Effector memory CD4-positive, alpha-beta T cell (primary cell): Measurements from ENCODE around the gene SLC4A4.

ENCODE experiments used
- DNase-seq, 3 donors: peaks; one replicate each; pipeline ENCODE4 v3.0.0-alpha.2; 2020
- H3K27ac ChIP-seq: 2 replicates; pipeline ENCODE4 v1.7.0; 2013; ENCODE audit warnings: mild to moderate bottlenecking, low read length, moderate library complexity; ENCODE audit not compliant: insufficient read depth, poor library complexity, severe bottlenecking
- H3K27me3 ChIP-seq: replicated peaks from 2 replicates; pipeline ENCODE4 v1.7.0; 2013; ENCODE audit warnings: mild to moderate bottlenecking, low read length; ENCODE audit not compliant: insufficient read depth, control insufficient read depth, poor library complexity, severe bottlenecking
- H3K36me3 ChIP-seq: 2 replicates; pipeline ENCODE4 v1.7.0; 2013; ENCODE audit warnings: mild to moderate bottlenecking, low read length, moderate library complexity; ENCODE audit not compliant: control insufficient read depth, insufficient read depth
- H3K4me1 ChIP-seq: 2 replicates; pipeline ENCODE4 v1.7.0; 2013; ENCODE audit warnings: low read length, mild to moderate bottlenecking; ENCODE audit not compliant: control insufficient read depth, insufficient read depth, poor library complexity, severe bottlenecking
- H3K4me3 ChIP-seq: 2 replicates; pipeline ENCODE4 v1.7.0; 2013; ENCODE audit warnings: low read length, low read depth, mild to moderate bottlenecking; ENCODE audit not compliant: insufficient read depth, poor library complexity, severe bottlenecking
- H3K9me3 ChIP-seq: 2 replicates; pipeline ENCODE4 v1.7.0; 2013; ENCODE audit warnings: mild to moderate bottlenecking, low read length, moderate library complexity; ENCODE audit not compliant: control insufficient read depth

Gene SLC4A4

DNA sequence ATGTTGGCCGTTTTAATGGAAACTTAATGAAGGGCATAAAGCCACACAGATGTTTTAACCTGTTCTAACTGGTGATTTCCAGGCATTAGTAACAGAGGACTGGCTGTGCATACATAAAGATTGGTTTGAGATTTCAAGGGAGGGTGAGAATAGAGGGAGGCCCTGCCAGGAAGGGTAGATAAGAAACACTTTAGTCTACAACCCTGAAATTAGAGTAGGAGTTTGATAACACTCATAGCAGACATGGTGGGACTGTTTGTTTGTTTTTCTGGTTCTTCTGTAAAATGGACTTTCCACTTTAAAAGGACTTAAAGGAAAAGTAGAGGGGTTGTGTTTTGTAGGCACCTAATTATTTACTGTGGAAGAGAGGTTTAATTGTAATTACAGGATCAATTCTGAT lies 16.2 kb downstream of the SLC4A4 start:
- H3K27me3 ChIP-seq: no peaks in the 10 kb centered on the region
- no peak overlapping the region for H3K4me3 ChIP-seq
- no peaks in the 10 kb centered on the region for H3K4me1 ChIP-seq
- no peaks in the 10 kb centered on the region for H3K36me3 ChIP-seq
- no peak for DNase-seq
- no peak overlapping the region for H3K27ac ChIP-seq
- H3K9me3 ChIP-seq: no peaks in the 10 kb centered on the region

DNA sequence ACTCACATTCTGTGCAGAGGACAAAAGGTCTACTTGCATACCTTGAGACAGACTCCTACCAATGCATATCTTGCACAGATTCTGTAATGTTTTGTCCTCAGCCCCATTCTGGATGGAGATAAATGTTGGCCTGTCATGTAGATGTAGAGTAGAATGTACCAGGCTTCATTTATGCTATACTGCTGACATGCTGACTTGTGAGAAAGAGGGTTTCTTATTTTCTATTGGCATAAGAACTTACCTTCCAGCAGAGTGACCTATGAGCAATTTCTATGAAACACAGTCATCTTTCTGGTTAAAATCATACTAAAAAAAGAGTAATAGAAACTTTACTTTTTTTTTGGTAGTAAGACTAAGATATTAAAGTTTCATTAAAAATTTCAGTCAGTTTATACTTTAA lies 17.2 kb downstream of the SLC4A4 start:
- no peaks in the 10 kb centered on the region for H3K9me3 ChIP-seq
- DNase-seq: no peak
- no peaks in the 10 kb centered on the region for H3K27me3 ChIP-seq
- H3K36me3 ChIP-seq: no peaks in the 10 kb centered on the region
- H3K4me1 ChIP-seq: no peaks in the 10 kb centered on the region
- H3K4me3 ChIP-seq: no peak overlapping the region
- no peak overlapping the region for H3K27ac ChIP-seq

DNA sequence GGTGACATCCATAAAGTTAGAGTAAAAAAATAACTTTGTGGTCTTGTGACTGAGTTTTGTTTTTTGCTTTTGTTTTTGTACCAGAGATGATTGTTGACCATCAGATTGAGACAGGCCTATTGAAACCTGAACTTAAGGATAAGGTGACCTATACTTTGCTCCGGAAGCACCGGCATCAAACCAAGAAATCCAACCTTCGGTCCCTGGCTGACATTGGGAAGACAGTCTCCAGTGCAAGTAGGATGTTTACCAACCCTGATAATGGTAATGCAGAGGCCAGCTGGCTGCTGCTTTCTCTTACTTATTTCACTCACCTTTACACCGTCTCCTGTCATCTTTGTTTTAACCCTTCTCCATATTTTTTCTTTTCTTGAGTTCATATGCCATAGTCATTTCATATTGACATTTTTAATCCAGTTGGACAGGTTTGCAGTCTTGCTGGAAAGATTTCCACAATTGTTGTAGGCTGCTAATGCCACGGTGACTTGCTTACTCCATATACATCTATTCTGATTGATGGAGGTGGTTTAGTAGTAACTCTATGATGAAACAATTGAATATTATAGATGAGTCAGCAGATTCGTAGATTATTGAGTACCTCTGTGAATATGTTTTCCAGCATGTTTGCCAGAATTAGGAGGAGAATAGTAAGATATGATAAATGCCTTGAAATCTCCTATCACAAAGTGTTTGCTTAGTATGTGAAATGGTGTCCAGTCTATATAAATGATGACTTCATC lies 18.3 kb downstream of the SLC4A4 start:
- Histone ChIP-seq H3K27ac (no peak overlapping the region), H3K4me3 (no peak overlapping the region), H3K36me3 (no peaks in the 10 kb centered on the region), H3K27me3 (no peaks in the 10 kb centered on the region), H3K9me3 (no peaks in the 10 kb centered on the region), H3K4me1 (no peaks in the 10 kb centered on the region)
- DNase-seq: no peak

DNA sequence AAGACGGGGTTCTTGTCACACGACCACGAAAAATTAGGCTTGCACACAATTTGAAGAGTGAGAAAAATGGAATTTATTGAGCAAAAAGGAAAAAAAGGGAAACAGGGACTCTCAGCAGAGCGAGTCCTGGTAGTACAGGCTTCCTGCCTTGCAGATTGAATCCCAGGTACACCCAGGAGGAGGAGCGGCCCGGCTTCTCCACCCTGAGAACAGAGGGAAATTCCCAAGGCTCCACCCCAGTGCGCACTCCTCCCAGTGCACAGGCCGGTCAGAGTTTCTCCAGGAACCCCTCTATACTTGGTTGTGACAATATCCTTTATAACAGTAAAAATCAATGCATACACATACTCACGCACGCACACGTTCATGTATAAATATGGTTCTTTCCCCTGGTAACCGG lies 22.0 kb downstream of the SLC4A4 start:
- Histone ChIP-seq H3K27ac (no peak overlapping the region), H3K36me3 (no peaks in the 10 kb centered on the region), H3K4me3 (no peak overlapping the region), H3K9me3 (no peaks in the 10 kb centered on the region), H3K27me3 (no peaks in the 10 kb centered on the region), H3K4me1 (no peaks in the 10 kb centered on the region)
- DNase-seq: no peak

DNA sequence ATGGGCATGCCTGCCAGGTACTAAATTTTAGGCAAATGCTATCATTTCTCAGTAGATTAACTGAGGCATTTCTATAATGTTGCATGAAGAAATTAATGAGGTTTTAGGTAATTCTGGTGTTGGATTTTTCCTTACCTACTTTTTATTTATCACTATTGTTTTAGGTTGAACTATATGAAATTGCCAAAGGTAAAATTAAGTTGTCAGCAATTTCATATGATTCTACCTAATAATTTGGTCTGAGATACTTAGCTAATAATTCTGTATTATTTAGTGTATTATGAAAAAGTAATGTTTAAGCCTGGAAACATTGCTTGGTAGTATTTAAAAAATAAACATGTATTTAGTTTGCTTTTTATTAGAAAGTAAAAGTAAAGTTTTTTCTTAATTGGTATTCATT lies 22.7 kb downstream of the SLC4A4 start:
- no peak overlapping the region for H3K27ac ChIP-seq
- no peaks in the 10 kb centered on the region for H3K36me3 ChIP-seq
- no peaks in the 10 kb centered on the region for H3K4me1 ChIP-seq
- no peaks in the 10 kb centered on the region for H3K9me3 ChIP-seq
- H3K27me3 ChIP-seq: no peaks in the 10 kb centered on the region
- DNase-seq: no peak
- no peak overlapping the region for H3K4me3 ChIP-seq

DNA sequence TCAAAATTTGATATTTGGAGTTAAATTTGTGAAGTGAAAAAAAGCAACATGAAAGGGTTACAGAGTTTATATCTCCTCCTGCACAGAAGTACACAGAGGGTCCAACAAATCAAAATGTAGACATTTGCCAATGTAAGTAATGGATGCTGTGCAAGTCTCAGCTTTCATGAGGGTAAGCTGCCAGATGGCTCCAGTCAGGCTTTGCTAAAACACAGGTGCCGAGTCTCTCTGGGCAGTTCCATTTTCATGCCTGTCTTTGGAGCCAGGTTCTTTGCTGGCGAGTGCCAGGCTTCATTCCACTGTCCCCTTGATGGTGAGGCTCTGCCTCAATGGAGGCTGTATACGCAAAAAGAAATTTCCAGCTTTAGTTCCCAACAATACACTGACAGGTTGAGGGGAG lies 27.9 kb downstream of the SLC4A4 start:
- Histone ChIP-seq H3K36me3 (no peaks in the 10 kb centered on the region), H3K4me1 (no peaks in the 10 kb centered on the region), H3K4me3 (no peak overlapping the region), H3K27me3 (no peaks in the 10 kb centered on the region), H3K27ac (no peak overlapping the region), H3K9me3 (no peaks in the 10 kb centered on the region)
- no peak for DNase-seq

DNA sequence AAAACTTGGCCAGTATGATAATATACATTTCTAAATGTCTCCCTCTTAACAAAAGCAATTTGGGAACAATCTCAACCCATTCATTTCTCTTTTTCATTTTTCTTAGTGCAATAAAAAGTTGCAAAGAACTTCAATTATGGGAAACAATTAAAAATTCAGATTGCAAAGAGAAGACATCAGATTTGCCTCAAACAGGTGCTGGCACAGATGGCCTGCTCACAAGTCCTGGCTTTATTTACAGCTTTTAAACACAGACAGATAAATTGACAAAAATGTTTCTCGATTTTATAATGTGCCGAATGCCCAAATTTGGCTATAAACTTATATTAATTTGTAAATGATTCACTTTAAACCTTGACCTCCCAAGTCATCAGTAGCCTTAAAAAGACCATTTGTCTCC lies 28.7 kb downstream of the SLC4A4 start:
- no peaks in the 10 kb centered on the region for H3K27me3 ChIP-seq
- no peaks in the 10 kb centered on the region for H3K4me1 ChIP-seq
- H3K27ac ChIP-seq: no peak overlapping the region
- no peaks in the 10 kb centered on the region for H3K36me3 ChIP-seq
- no peak for DNase-seq
- H3K9me3 ChIP-seq: no peaks in the 10 kb centered on the region
- H3K4me3 ChIP-seq: no peak overlapping the region

DNA sequence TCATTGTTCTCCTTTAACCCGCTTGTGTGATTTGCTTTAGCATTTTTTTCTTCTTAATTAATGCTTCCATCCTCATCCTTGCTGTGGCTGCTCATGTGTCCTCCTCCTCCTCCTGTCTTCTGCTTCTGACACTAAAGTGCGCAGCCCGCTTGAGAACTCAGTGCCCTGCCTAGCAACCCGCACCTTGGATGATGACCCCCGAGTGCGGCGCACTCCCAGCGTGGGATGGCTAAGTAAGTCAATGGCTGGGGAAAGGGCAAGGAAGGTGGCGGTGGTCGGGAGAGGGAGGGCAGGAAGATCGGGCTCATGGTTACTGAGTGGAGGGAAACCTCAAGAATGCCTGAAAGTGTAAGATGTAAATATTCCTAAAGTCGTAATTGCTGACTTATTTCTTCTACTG lies 30.1 kb downstream of the SLC4A4 start:
- H3K4me1 ChIP-seq: no peaks in the 10 kb centered on the region
- H3K36me3 ChIP-seq: no peaks in the 10 kb centered on the region
- H3K27ac ChIP-seq: no peak overlapping the region
- no peak overlapping the region for H3K4me3 ChIP-seq
- H3K9me3 ChIP-seq: no peaks in the 10 kb centered on the region
- DNase-seq: no peak
- no peaks in the 10 kb centered on the region for H3K27me3 ChIP-seq

DNA sequence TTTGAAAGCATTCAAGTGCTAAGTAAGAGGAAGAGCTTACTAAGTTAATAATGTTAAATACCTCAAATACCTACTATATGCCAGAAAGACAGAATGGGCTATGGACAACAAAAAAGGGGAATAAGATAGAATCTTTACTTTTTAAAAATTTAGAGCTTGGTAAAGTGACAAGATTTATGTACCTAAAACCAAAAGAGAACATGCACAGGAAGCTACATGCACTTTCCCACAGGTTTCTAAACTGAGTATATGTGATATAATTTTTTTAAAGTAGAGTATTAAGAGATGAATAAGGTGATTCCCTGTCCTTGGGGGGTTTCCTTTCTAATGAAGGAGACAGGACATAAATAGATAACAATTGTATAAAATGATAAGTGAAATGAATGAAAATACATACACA lies 30.7 kb downstream of the SLC4A4 start:
- H3K36me3 ChIP-seq: no peaks in the 10 kb centered on the region
- no peak overlapping the region for H3K4me3 ChIP-seq
- H3K9me3 ChIP-seq: no peaks in the 10 kb centered on the region
- H3K27ac ChIP-seq: no peak overlapping the region
- no peaks in the 10 kb centered on the region for H3K27me3 ChIP-seq
- no peaks in the 10 kb centered on the region for H3K4me1 ChIP-seq
- DNase-seq: no peak

DNA sequence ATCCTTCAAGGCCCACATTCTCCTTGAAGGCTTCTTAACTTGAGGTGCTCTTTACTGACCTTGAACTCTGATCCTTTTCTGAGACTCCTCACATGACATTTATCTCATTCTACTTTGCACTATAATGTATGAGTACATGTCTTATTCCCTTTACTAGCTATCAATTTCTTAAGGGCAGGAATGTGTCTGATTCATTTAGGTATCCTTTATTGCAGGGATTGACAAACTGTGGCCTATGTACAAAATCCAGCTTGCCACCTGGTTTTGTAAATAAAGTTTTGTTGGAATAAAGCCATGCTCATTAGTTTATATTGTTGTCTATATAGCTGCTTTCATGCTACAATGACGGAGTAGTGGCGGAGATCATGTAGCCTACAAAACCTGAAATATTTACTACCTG lies 36.7 kb downstream of the SLC4A4 start:
- DNase-seq: no peak

More for the DNA sequence above, 36.7 kb downstream of the SLC4A4 start:
- H3K4me3 ChIP-seq: no peak overlapping the region
- H3K27me3 ChIP-seq: no peaks in the 10 kb centered on the region
- H3K4me1 ChIP-seq: no peaks in the 10 kb centered on the region
- H3K9me3 ChIP-seq: no peaks in the 10 kb centered on the region
- no peak overlapping the region for H3K27ac ChIP-seq
- no peaks in the 10 kb centered on the region for H3K36me3 ChIP-seq
